Neural cell (in vitro differentiated cells): ENCODE results near the gene VTI1B. TPM values are rescaled to one million over a fixed set of nuclear protein-coding genes. Genes with fewer than 3 reads are reported as not detected.

Experiments
- H2AFZ ChIP-seq: fragments of 200-600, 300-800 bp; sonication (generic), shearing (Covaris generic); 2 replicates; pipeline ENCODE4 v1.6.0; 2014; ENCODE audit warnings: low read depth, mild to moderate bottlenecking, antibody characterized with exemption, low read length, moderate library complexity
- H3F3A ChIP-seq: fragments of 200-600 bp; shearing (Covaris generic); 2 replicates; pipeline ENCODE4 v1.6.1; 2016; ENCODE audit warnings: mild to moderate bottlenecking, moderate library complexity, mixed read lengths, antibody characterized with exemption, low read length; ENCODE audit not compliant: insufficient read depth, poor library complexity, severe bottlenecking
- H3K27ac ChIP-seq: fragments of 200-600, 300-800 bp; sonication (generic), shearing (Covaris generic); 2 replicates; pipeline ENCODE4 v1.5.1; 2014; ENCODE audit warnings: mild to moderate bottlenecking, low read length, moderate library complexity
- H3K27me3 ChIP-seq: fragments of 300-800, 200-600 bp; sonication (generic), shearing (Covaris generic); 2 replicates; pipeline ENCODE4 v1.6.0; 2014; ENCODE audit warnings: mild to moderate bottlenecking, low read depth, low read length, moderate library complexity; ENCODE audit not compliant: insufficient read depth
- H3K36me3 ChIP-seq: fragments of 300-800, 200-600 bp; sonication (generic), shearing (Covaris generic); 2 replicates; pipeline ENCODE4 v1.5.1; 2014; ENCODE audit warnings: mild to moderate bottlenecking, antibody characterized with exemption, low read length, moderate library complexity; ENCODE audit not compliant: insufficient read depth
- H3K4me2 ChIP-seq: fragments of 300-800, 200-600 bp; sonication (generic), shearing (Covaris generic); 2 replicates; pipeline ENCODE4 v1.6.0; 2014; ENCODE audit warnings: mild to moderate bottlenecking, low read length
- H3K4me3 ChIP-seq: fragments of 300-800, 200-600 bp; sonication (generic), shearing (Covaris generic); 2 replicates; pipeline ENCODE4 v1.5.1; 2014; ENCODE audit warnings: mild to moderate bottlenecking, low read length, moderate library complexity
- H3K79me2 ChIP-seq: fragments of 200-600 bp; shearing (Covaris generic); replicated peaks from 2 replicates; pipeline ENCODE4 v1.6.0; 2014; ENCODE audit warnings: mild to moderate bottlenecking, low read length, moderate library complexity; ENCODE audit not compliant: insufficient read depth
- H3K9ac ChIP-seq: fragments of 300-800, 200-600 bp; sonication (generic), shearing (Covaris generic); 2 replicates; pipeline ENCODE4 v1.6.1; 2016; ENCODE audit warnings: mild to moderate bottlenecking, low read length, mixed read lengths
- H3K9me2 ChIP-seq: fragments of 200-600 bp; shearing (Covaris generic); 2 replicates; pipeline ENCODE4 v1.6.1; 2016; ENCODE audit warnings: mild to moderate bottlenecking, low read length, mixed read lengths; ENCODE audit not compliant: insufficient read depth
- H3K9me3 ChIP-seq: fragments of 200-600, 300-800 bp; sonication (generic), shearing (Covaris generic); 2 replicates; pipeline ENCODE4 v1.6.1; 2016; ENCODE audit warnings: mild to moderate bottlenecking, mixed run types, low read length, moderate library complexity, mixed read lengths
- H4K20me1 ChIP-seq: fragments of 200-600 bp; shearing (Covaris generic); 2 replicates; pipeline ENCODE4 v1.6.1; 2016; ENCODE audit warnings: mild to moderate bottlenecking, mixed run types; ENCODE audit not compliant: insufficient read depth
- CTCF ChIP-seq: fragments of 450-650 bp; IDR thresholded peaks from 2 replicates; pipeline ENCODE4 v1.5.1; 2014; ENCODE audit warnings: antibody characterized with exemption, mild to moderate bottlenecking, moderate library complexity; ENCODE audit not compliant: poor library complexity, severe bottlenecking
- EP300 ChIP-seq: fragments of 450-650 bp; conservative IDR thresholded peaks from 2 replicates; pipeline ENCODE4 v1.6.1; 2014; ENCODE audit warnings: antibody characterized with exemption, mild to moderate bottlenecking, moderate library complexity; ENCODE audit not compliant: poor library complexity, severe bottlenecking
- EZH2 ChIP-seq: fragments of 200-600, 300-800 bp; shearing (Covaris generic), sonication (generic); IDR thresholded peaks from 2 replicates; pipeline ENCODE4 v1.6.1; 2014; ENCODE audit warnings: antibody characterized with exemption, low read length, borderline replicate concordance, mild to moderate bottlenecking; ENCODE audit not compliant: insufficient read depth, poor library complexity, severe bottlenecking
- MXI1 ChIP-seq: fragments of 450-650 bp; conservative IDR thresholded peaks from 2 replicates; pipeline ENCODE4 v1.6.1; 2014; ENCODE audit warnings: antibody characterized with exemption, mild to moderate bottlenecking; ENCODE audit not compliant: poor library complexity, severe bottlenecking
- POLR2AphosphoS5 ChIP-seq: IDR thresholded peaks from 2 replicates; pipeline ENCODE4 v1.6.1; 2012
- RAD21 ChIP-seq: fragments of 450-650 bp; conservative IDR thresholded peaks from 2 replicates; pipeline ENCODE4 v1.6.1; 2014; ENCODE audit warnings: antibody characterized with exemption, mild to moderate bottlenecking, moderate library complexity
- REST ChIP-seq: IDR thresholded peaks from 2 replicates; pipeline ENCODE4 v1.6.1; 2012; ENCODE audit warnings: borderline replicate concordance
- SMC3 ChIP-seq: fragments of 450-650 bp; conservative IDR thresholded peaks from 2 replicates; pipeline ENCODE4 v1.6.1; 2014; ENCODE audit warnings: antibody characterized with exemption, mild to moderate bottlenecking, moderate library complexity; ENCODE audit not compliant: poor library complexity
- TAF1 ChIP-seq: IDR thresholded peaks from 2 replicates; pipeline ENCODE4 v1.6.1; 2012; ENCODE audit warnings: low read depth
- polyA plus RNA-seq: library from polyadenylated mRNA; depleted of rRNA; stranded (reverse); fragments of >200 nt; gene quantifications from 2 replicates; pipeline ENCODE4 v1.2.3, GENCODE V29; 2014

VTI1B gene
- polyA plus RNA-seq, 1 donor from 2014 or later: 78.6 TPM

- Histone ChIP-seq H3K27ac (no peak overlapping the region), H3K79me2 (peaks cover 29% of the 10 kb centered on the region), H3F3A (no peaks in the 10 kb centered on the region), H3K36me3 (peaks cover 5% of the 10 kb centered on the region), H3K9ac (no peak overlapping the region), H3K4me2 (no peak overlapping the region), H3K4me3 (no peak overlapping the region), H3K9me2 (no peaks in the 10 kb centered on the region), H3K27me3 (no peaks in the 10 kb centered on the region), H2AFZ (no peak overlapping the region), H3K9me3 (no peaks in the 10 kb centered on the region), H4K20me1 (no peaks in the 10 kb centered on the region)
- no peak for TF ChIP-seq SMC3
- TF ChIP-seq CTCF: no peak
These were observed 10.8 kb downstream of the VTI1B start for GRCh38 chr14:67663633-67664032.

- Histone ChIP-seq H3K4me2 (no peak overlapping the region), H3K4me3 (no peak overlapping the region), H3K79me2 (no peaks in the 10 kb centered on the region), H3K9me2 (no peaks in the 10 kb centered on the region), H3K9me3 (no peaks in the 10 kb centered on the region), H3K9ac (no peak overlapping the region), H4K20me1 (no peaks in the 10 kb centered on the region), H3K27ac (no peak overlapping the region), H3K36me3 (peaks cover 10% of the 10 kb centered on the region), H3F3A (no peaks in the 10 kb centered on the region), H2AFZ (no peak overlapping the region), H3K27me3 (no peaks in the 10 kb centered on the region)
- TF ChIP-seq RAD21: no peak
- TF ChIP-seq REST: no peak
- no peak for TF ChIP-seq MXI1
- TF ChIP-seq TAF1: no peak
- TF ChIP-seq CTCF: no peak
- TF ChIP-seq SMC3: no peak
- no peak for TF ChIP-seq EZH2
- no peak for TF ChIP-seq EP300
- no peak for TF ChIP-seq POLR2AphosphoS5
These were observed 20.7 kb downstream of the VTI1B start for GRCh38 chr14:67653651-67654280.
